PC-9 (cell line): ENCODE results near the gene DICER1.

Source experiments
- CTCF ChIP-seq: fragments of 200-600 bp; sonication (generic); conservative IDR thresholded peaks from 2 replicates; pipeline ENCODE4 v1.6.1; 2017; ENCODE audit warnings: mixed run types, antibody characterized with exemption, mild to moderate bottlenecking, moderate library complexity
- EZH2 ChIP-seq: fragments of 200-600 bp; sonication (generic); IDR thresholded peaks from 2 replicates; pipeline ENCODE4 v1.8.0; 2017; ENCODE audit warnings: antibody characterized with exemption, low read depth

- no peak for TF ChIP-seq CTCF
- no peak for TF ChIP-seq EZH2
Observed at GRCh38 chr14:95130549-95130948, 26.8 kb downstream of the DICER1 start.
